Measurements from ENCODE around the gene E4F1. TPM values are rescaled to one million over a fixed set of nuclear protein-coding genes. Genes with fewer than 3 reads are reported as not detected.

E4F1 gene
- total and polyA plus RNA-seq, 4 donors = 4.4 to 19.1 (median 13.7) TPM

DNA sequence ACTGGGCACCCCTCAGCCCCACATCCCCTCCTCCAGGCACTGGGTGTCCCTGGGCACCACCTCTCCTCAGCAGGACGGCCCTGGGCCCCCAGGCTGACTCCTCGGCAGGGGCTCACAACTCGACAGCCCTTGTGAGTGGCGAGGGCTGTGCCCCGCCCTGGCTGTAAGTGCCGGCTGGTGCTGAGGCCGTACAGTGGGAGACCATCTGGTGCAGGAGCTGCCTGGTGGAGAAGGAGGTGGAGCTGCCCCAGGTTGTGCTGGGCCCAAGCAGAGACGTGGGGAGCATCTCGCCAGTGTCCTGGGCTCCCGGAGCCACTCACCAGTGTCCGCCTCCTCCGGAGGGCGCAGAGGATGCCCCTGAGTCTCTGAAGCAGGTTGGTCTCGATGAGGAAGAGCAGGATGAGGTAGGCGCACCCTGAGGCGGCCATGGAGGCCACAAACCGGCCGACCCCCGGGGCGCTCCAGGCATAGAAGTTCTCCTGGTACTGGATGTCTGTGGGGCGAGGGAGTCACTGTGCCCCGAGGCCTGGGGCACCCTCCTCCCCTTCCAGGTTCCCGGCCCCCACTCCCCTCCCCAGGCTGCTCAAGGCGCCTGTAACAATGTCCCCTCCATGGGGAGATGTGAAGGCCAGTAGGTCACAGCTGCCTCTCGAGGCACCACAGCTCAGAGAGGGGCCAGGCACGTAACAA lies 59.6 kb downstream of the E4F1 start:
- Histone ChIP-seq H3K27ac (ENCODE audit: low read depth in 1 of 2, low read length in 2 of 2) (no peak overlapping the region), H3K4me3 (ENCODE audit: low read depth in 1 of 3, low read length in 3 of 3) (no peak overlapping the region), H3K9ac (ENCODE audit: low read depth in 1 of 2, low read length in 2 of 2) (no peak overlapping the region), H3K9me3 (ENCODE audit: control insufficient read depth in 4 of 4, low read length in 3 of 4) (no peaks in the 10 kb centered on the region), H3K36me3 (ENCODE audit: control insufficient read depth in 4 of 4, insufficient read depth in 3 of 4, low read depth in 1 of 4, low read length in 3 of 4) (no peaks in the 10 kb centered on the region), H3K27me3 (ENCODE audit: control insufficient read depth in 4 of 4, insufficient read depth in 4 of 4, low read length in 3 of 4) (no peaks in the 10 kb centered on the region), H3K4me1 (ENCODE audit: control insufficient read depth in 4 of 4, insufficient read depth in 4 of 4, low read length in 3 of 4) (no peaks in the 10 kb centered on the region)
- TF ChIP-seq YY1 (IDR thresholded peaks at IDR 0.05) (no peak), HNF4A (conservative IDR thresholded peaks at IDR 0.05) (no peak), FOXA2 (IDR thresholded peaks at IDR 0.05) (no peak)
- TF ChIP-seq, protein P1, sequence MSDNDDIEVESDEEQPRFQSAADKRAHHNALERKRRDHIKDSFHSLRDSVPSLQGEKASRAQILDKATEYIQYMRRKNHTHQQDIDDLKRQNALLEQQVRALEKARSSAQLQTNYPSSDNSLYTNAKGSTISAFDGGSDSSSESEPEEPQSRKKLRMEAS (IDR thresholded peaks at IDR 0.05) = no peak
- no peak for DNase-seq (ENCODE audit: low spot score)
- 86% methylated on average over 26 of the region's 26 CpGs for WGBS

DNA sequence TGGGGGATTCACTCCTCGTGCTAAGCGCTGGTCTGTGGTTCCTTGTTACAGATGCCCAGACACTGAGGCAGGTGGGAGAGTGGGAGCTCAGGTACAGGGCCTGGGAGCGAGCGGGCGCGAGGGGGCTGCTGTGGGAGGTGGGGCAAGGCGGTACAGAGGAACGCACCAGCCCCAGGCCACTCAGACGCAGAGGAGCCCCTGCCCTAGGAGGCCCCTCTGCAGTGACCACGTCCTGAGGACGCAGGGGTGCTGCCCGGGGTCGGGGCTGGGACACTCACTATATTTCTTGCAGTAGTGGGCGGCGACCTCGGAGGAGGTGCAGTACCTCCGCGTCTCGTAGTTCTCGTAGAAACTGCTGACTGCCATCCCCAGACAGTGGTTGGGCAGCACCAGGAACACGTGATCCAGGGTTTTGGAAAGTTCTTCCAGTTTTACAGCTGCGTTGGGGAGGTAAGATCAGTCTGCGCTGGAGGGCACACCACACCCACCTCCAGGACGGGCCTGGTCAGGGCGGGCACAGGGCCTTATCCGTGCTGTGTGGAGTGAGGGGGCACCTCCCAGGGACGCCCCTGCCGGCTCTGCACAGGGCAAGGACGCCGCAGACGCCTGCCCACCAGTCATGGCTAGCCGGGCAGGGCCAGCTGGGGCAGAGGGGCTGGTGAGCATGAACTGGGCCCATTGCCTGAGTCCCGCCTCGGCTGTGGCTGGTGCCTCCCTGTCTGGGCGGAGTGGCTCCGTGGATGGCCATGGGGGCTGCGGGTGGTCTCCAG lies 60.8 kb downstream of the E4F1 start:
- H3K36me3 ChIP-seq (ENCODE audit: control insufficient read depth in 4 of 4, insufficient read depth in 3 of 4, low read depth in 1 of 4, low read length in 3 of 4) = no peaks in the 10 kb centered on the region

More for the DNA sequence above, 60.8 kb downstream of the E4F1 start:
- Histone ChIP-seq H3K4me3 (ENCODE audit: low read depth in 1 of 3, low read length in 3 of 3) (no peak overlapping the region), H3K9ac (ENCODE audit: low read depth in 1 of 2, low read length in 2 of 2) (no peak overlapping the region), H3K4me1 (ENCODE audit: control insufficient read depth in 4 of 4, insufficient read depth in 4 of 4, low read length in 3 of 4) (no peaks in the 10 kb centered on the region), H3K9me3 (ENCODE audit: control insufficient read depth in 4 of 4, low read length in 3 of 4) (no peaks in the 10 kb centered on the region), H3K27ac (ENCODE audit: low read depth in 1 of 2, low read length in 2 of 2) (no peak overlapping the region), H3K27me3 (ENCODE audit: control insufficient read depth in 4 of 4, insufficient read depth in 4 of 4, low read length in 3 of 4) (no peaks in the 10 kb centered on the region)
- DNase-seq (ENCODE audit: low spot score) = no peak
- TF ChIP-seq HNF4A (conservative IDR thresholded peaks at IDR 0.05) (no peak), HNF4G (IDR thresholded peaks at IDR 0.05) (no peak), TAF1 (conservative IDR thresholded peaks at IDR 0.05) (no peak), YY1 (IDR thresholded peaks at IDR 0.05) (no peak), FOXA2 (IDR thresholded peaks at IDR 0.05) (no peak), EGR1 (IDR thresholded peaks at IDR 0.05; ENCODE audit: low read depth in 2 of 2) (no peak), SP1 (IDR thresholded peaks at IDR 0.05) (no peak), RAD21 (IDR thresholded peaks at IDR 0.05) (no peak), FOXA1 (IDR thresholded peaks at IDR 0.05) (no peak), NR2F2 (IDR thresholded peaks at IDR 0.05) (no peak)
- TF ChIP-seq, protein P1 (IDR thresholded peaks at IDR 0.05) = no peak
- TF ChIP-seq, protein P2, sequence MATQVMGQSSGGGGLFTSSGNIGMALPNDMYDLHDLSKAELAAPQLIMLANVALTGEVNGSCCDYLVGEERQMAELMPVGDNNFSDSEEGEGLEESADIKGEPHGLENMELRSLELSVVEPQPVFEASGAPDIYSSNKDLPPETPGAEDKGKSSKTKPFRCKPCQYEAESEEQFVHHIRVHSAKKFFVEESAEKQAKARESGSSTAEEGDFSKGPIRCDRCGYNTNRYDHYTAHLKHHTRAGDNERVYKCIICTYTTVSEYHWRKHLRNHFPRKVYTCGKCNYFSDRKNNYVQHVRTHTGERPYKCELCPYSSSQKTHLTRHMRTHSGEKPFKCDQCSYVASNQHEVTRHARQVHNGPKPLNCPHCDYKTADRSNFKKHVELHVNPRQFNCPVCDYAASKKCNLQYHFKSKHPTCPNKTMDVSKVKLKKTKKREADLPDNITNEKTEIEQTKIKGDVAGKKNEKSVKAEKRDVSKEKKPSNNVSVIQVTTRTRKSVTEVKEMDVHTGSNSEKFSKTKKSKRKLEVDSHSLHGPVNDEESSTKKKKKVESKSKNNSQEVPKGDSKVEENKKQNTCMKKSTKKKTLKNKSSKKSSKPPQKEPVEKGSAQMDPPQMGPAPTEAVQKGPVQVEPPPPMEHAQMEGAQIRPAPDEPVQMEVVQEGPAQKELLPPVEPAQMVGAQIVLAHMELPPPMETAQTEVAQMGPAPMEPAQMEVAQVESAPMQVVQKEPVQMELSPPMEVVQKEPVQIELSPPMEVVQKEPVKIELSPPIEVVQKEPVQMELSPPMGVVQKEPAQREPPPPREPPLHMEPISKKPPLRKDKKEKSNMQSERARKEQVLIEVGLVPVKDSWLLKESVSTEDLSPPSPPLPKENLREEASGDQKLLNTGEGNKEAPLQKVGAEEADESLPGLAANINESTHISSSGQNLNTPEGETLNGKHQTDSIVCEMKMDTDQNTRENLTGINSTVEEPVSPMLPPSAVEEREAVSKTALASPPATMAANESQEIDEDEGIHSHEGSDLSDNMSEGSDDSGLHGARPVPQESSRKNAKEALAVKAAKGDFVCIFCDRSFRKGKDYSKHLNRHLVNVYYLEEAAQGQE (IDR thresholded peaks at IDR 0.05) = no peak
- TF ChIP-seq, protein P3, sequence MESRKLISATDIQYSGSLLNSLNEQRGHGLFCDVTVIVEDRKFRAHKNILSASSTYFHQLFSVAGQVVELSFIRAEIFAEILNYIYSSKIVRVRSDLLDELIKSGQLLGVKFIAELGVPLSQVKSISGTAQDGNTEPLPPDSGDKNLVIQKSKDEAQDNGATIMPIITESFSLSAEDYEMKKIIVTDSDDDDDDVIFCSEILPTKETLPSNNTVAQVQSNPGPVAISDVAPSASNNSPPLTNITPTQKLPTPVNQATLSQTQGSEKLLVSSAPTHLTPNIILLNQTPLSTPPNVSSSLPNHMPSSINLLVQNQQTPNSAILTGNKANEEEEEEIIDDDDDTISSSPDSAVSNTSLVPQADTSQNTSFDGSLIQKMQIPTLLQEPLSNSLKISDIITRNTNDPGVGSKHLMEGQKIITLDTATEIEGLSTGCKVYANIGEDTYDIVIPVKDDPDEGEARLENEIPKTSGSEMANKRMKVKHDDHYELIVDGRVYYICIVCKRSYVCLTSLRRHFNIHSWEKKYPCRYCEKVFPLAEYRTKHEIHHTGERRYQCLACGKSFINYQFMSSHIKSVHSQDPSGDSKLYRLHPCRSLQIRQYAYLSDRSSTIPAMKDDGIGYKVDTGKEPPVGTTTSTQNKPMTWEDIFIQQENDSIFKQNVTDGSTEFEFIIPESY (IDR thresholded peaks at IDR 0.05) = no peak
- 89% methylated on average over 37 of the region's 37 CpGs for WGBS
